ENCODE results near the gene SERPINA1.
A peak's percentile ranks its signal among the peaks of the same experiment; 100 is the strongest.
"Not testable (repeated sequence)": the region's sequence is repeated elsewhere in the genome, so short reads cannot be mapped to it uniquely, and the experiment has no call there.

SERPINA1 gene

GRCh38 chr14:94382716-94383596, 5.4 kb downstream of the SERPINA1 start:
- DNase-seq, result no peak

- DNase-seq, result no peak
These were observed 6.2 kb downstream of the SERPINA1 start for GRCh38 chr14:94382099-94382715.

- no peak for DNase-seq
These were observed 7.0 kb downstream of the SERPINA1 start for GRCh38 chr14:94381149-94382030.

GRCh38 chr14:94380225-94381148, 7.9 kb downstream of the SERPINA1 start:
- peak in 1 of 2 experiments; percentile 4 for DNase-seq

- no peak for DNase-seq
These were observed 8.8 kb downstream of the SERPINA1 start for GRCh38 chr14:94379291-94380224.

GRCh38 chr14:94378527-94379290, 9.7 kb downstream of the SERPINA1 start:
- DNase-seq, result no peak

- DNase-seq, result no peak
These were observed 10.4 kb downstream of the SERPINA1 start for GRCh38 chr14:94377866-94378470.

GRCh38 chr14:94376976-94377865, 11.2 kb downstream of the SERPINA1 start:
- DNase-seq, result no peak

- no peak for DNase-seq
These were observed 12.1 kb downstream of the SERPINA1 start for GRCh38 chr14:94376108-94376975.

GRCh38 chr14:94375552-94376107, 12.8 kb downstream of the SERPINA1 start:
- DNase-seq, result no peak

- DNase-seq, result no peak
These were observed 13.6 kb downstream of the SERPINA1 start for GRCh38 chr14:94374749-94375260.

- no peak for DNase-seq
These were observed 14.3 kb downstream of the SERPINA1 start for GRCh38 chr14:94374116-94374515.

- DNase-seq, result no peak
These were observed 14.7 kb downstream of the SERPINA1 start for GRCh38 chr14:94373708-94374107.

- no peak for DNase-seq
These were observed 16.3 kb downstream of the SERPINA1 start for GRCh38 chr14:94372021-94372605.

- DNase-seq, result no peak
These were observed 17.9 kb downstream of the SERPINA1 start for GRCh38 chr14:94370524-94370910.

GRCh38 chr14:94369766-94370523, 18.5 kb downstream of the SERPINA1 start:
- DNase-seq, result not testable (repeated sequence)
